ENCODE data around the gene KDM4F. TPM values are rescaled to one million over a fixed set of nuclear protein-coding genes. Genes with fewer than 3 reads are reported as not detected.

KDM4F gene
- total and polyA plus RNA-seq, 2 of the 8 experiments (the other 6 are each of a cell fraction or from before 2014, with no cell fraction given), result not detected

GRCh38 chr11:95091663-95092180 lies 42.5 kb downstream of the KDM4F start:
- Histone ChIP-seq H3K14ac (ENCODE audit: insufficient read length) (no peak overlapping the region), H2AK5ac (ENCODE audit: low read depth, low read length) (no peak overlapping the region), H3K56ac (replicated peaks; ENCODE audit: insufficient read length, low read depth, low read length) (no peak overlapping the region), H4K8ac (ENCODE audit: extremely low read depth, insufficient read depth, low read length) (no peak overlapping the region), H2BK20ac (ENCODE audit: low read length) (no peak overlapping the region), H3K27ac (ENCODE audit: low read depth, low read length) (no peak overlapping the region), H3K4me1 (replicated peaks in 1 of 4; ENCODE audit: control insufficient read depth in 3 of 4, insufficient read depth in 4 of 4, low read length in 3 of 4) (peaks cover 0 to 6% (median 3%) of the 10 kb centered on the region in 4 experiments; a peak in 6 of 7 replicates), H2BK12ac (ENCODE audit: low read depth, low read length) (no peak overlapping the region), H4K20me1 (replicated peaks in 1 of 2; ENCODE audit: control insufficient read depth in 1 of 2, insufficient read depth in 2 of 2, low read length in 2 of 2) (no peaks in the 10 kb centered on the region), H3K4me3 (ENCODE audit: extremely low read depth in 1 of 4, insufficient read depth in 2 of 4, low read depth in 3 of 4, low read length in 4 of 4) (no peak overlapping the region), H3K23ac (ENCODE audit: insufficient read length) (no peak overlapping the region), H2BK120ac (replicated peaks; ENCODE audit: low read depth, low read length) (no peak overlapping the region), H3K27me3 (replicated peaks in 1 of 4; ENCODE audit: control insufficient read depth in 3 of 4, extremely low read depth in 1 of 4, insufficient read depth in 3 of 4, low read length in 3 of 4) (peaks cover 4 to 32% (median 25%) of the 10 kb centered on the region in 4 experiments), H4K91ac (replicated peaks; ENCODE audit: insufficient read length, low read length) (no peak overlapping the region), H3K9me3 (ENCODE audit: insufficient read depth in 2 of 2, low read depth in 1 of 2, low read length in 1 of 2) (no peaks in the 10 kb centered on the region), H2BK15ac (ENCODE audit: low read length) (no peak overlapping the region), H3K9ac (replicated peaks in 1 of 4; ENCODE audit: extremely low read depth in 1 of 4, low read depth in 3 of 4, low read length in 3 of 4) (no peak overlapping the region), H3K4me2 (ENCODE audit: insufficient read depth in 1 of 2, low read depth in 2 of 2, low read length in 2 of 2) (no peak overlapping the region; a peak in 1 of 4 replicates), H3K23me2 (ENCODE audit: low read depth, low read length) (peaks cover 11% of the 10 kb centered on the region), H3K4ac (replicated peaks; ENCODE audit: insufficient read length, low read depth, low read length) (no peak overlapping the region), H3K36me3 (ENCODE audit: control insufficient read depth in 2 of 4, insufficient read depth in 4 of 4, low read length in 3 of 4) (no peaks in the 10 kb centered on the region), H2AFZ (ENCODE audit: low read length) (no peak overlapping the region), H4K5ac (ENCODE audit: insufficient read length, low read depth, low read length) (no peak overlapping the region), H3K79me2 (ENCODE audit: control insufficient read depth in 1 of 2, insufficient read depth in 2 of 2, low read length in 2 of 2) (no peaks in the 10 kb centered on the region), H3K79me1 (ENCODE audit: low read depth, low read length) (no peaks in the 10 kb centered on the region), H2BK5ac (ENCODE audit: low read depth, low read length) (no peak overlapping the region), H3K18ac (ENCODE audit: extremely low read depth, low read length) (no peak overlapping the region)
- CTCF ChIA-PET (ENCODE audit: partially characterized antibody), result interaction anchor here (0.7 to 9.0 kb wide), 13 partner anchors 8 to 296 kb away, joined by 3 to 127 read pairs (median 7); partner anchors contain the start of genes CWC15, KDM4D and SRSF8
- DNase-seq (ENCODE audit: low read depth in 1 of 2, low spot score in 2 of 2) (no peak), FAIRE-seq (no peak)
- TF ChIP-seq SAP30 (IDR thresholded peaks at IDR 0.05; ENCODE audit: insufficient read depth, insufficient replicate concordance, low read length) (no peak), ATF3 (IDR thresholded peaks at IDR 0.05; ENCODE audit: insufficient read depth, low read depth, low read length) (no peak), CHD1 (IDR thresholded peaks at IDR 0.05; ENCODE audit: low read depth, low read length) (no peak)
- POLR2A ChIA-PET (ENCODE audit: partially characterized antibody), result interaction anchor here (1.0 to 5.6 kb wide), 4 partner anchors 9 to 23 kb away, joined by 3 to 44 read pairs (median 6); partner anchors contain the start of gene SRSF8
